ENCODE data around the gene VPS8. TPM values are rescaled to one million over a fixed set of nuclear protein-coding genes. Genes with fewer than 3 reads are reported as not detected.

Gene VPS8
- total RNA-seq, 1 donor from 2014 or later: 68.8 TPM

DNA sequence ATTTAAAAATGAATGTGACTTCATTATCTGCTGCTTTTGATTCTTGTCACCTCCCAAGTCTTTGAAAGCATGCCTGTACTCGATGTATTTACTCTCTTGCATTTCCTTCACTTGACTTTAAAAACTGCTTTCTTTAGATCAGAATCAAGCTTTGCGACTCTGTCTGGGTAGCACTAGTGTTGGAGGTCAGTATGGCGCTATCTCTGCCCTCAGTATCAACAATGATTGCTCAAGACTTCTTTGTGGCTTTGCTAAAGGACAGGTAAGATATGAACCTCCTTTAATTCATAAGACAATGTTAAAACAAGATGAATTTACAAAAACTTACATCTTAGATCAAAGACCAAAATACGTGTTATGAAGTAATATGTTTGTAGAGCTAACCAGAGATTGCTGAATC lies 37.0 kb downstream of the VPS8 start:
- intact Hi-C loops (cut with micrococcal nuclease): no loop called here

DNA sequence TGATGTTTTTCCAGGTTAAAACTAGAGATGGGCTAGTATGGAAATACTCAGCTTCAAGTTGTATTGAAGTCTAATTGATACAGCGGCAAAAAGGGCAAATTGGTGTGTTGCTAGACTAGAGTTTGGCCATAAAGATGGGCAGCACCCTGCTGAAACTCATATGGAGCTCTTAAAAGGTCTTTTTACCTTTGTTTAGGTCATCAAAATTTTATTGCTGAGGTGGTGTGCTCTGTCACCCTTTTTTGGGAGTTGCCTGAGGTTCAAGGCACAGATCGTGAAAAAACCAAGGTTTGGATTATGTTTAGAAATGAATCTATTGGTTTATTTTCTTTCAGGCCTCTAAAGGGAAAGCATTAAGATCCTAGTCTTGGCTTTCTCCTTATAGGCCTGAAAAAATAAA lies 38.2 kb downstream of the VPS8 start:
- intact Hi-C loops (cut with micrococcal nuclease): no loop called here
- TF ChIP-seq CTCF (IDR thresholded peaks at IDR 0.05): no peak
- ChIA-PET POLR2A (no interaction called here), CTCF (no interaction called here)
- H3K27me3 Mint-ChIP-seq: no peaks in the 10 kb centered on the region
- no peak for ATAC-seq (ENCODE audit: low read depth)
- H3K9me3 Mint-ChIP-seq: no peaks in the 10 kb centered on the region
- no peak for DNase-seq
- H3K4me1 Mint-ChIP-seq: no peaks in the 10 kb centered on the region
- peaks cover 59% of the 10 kb centered on the region for H3K36me3 Mint-ChIP-seq (ENCODE audit: low read depth)
- no peak overlapping the region for H3K27ac Mint-ChIP-seq
- no peak overlapping the region for H3K4me3 Mint-ChIP-seq

More for the DNA sequence above, 37.0 kb downstream of the VPS8 start:
- Mint-ChIP-seq H3K27me3 (no peaks in the 10 kb centered on the region), H3K27ac (no peak overlapping the region), H3K36me3 (ENCODE audit: low read depth) (peaks cover 48% of the 10 kb centered on the region), H3K4me3 (no peak overlapping the region), H3K9me3 (no peaks in the 10 kb centered on the region), H3K4me1 (no peaks in the 10 kb centered on the region)
- no peak for ATAC-seq (ENCODE audit: low read depth)
- CTCF ChIA-PET: no interaction called here
- no peak for DNase-seq
- TF ChIP-seq CTCF (IDR thresholded peaks at IDR 0.05): no peak
- POLR2A ChIA-PET: no interaction called here

- peaks cover 82% of the 10 kb centered on the region for H3K36me3 Mint-ChIP-seq (ENCODE audit: low read depth)
- ChIA-PET CTCF (no interaction called here), POLR2A (no interaction called here)
- ATAC-seq (ENCODE audit: low read depth) (no peak), DNase-seq (no peak)
- H3K4me1 Mint-ChIP-seq: no peaks in the 10 kb centered on the region
- no peaks in the 10 kb centered on the region for H3K9me3 Mint-ChIP-seq
- H3K27ac Mint-ChIP-seq: no peak overlapping the region
- no peak overlapping the region for H3K4me3 Mint-ChIP-seq
- intact Hi-C loops (cut with micrococcal nuclease): no loop called here
- no peak for TF ChIP-seq CTCF (IDR thresholded peaks at IDR 0.05)
- H3K27me3 Mint-ChIP-seq: no peaks in the 10 kb centered on the region
Measured at GRCh38 chr3:184857099-184857498, 45.1 kb downstream of the VPS8 start.

DNA sequence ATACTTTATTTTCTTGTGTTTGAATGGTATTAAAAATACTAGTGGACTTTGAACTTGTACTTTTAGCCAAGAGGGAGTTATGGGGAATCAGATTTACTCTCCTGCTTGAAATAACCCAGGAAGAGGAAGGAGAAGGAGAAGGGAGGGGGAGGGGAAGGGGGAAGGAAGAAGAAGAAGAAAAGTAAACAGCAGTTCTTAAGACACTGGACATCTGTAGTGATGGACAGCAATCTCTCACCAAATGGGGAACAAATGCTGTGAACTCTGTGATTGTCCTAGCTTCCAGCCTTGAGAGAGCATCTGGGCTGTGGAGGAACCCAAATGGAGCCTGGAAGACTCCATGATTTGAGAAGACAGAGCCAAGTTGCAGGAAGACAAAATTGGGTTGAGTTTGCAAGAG lies 52.0 kb downstream of the VPS8 start:
- Mint-ChIP-seq H3K4me1 (no peaks in the 10 kb centered on the region), H3K9me3 (no peaks in the 10 kb centered on the region), H3K36me3 (ENCODE audit: low read depth) (peaks cover 81% of the 10 kb centered on the region), H3K27ac (no peak overlapping the region), H3K4me3 (no peak overlapping the region), H3K27me3 (no peaks in the 10 kb centered on the region)
- CTCF ChIA-PET: no interaction called here
- intact Hi-C loops (cut with micrococcal nuclease): no loop called here
- no peak for TF ChIP-seq CTCF (IDR thresholded peaks at IDR 0.05)
- POLR2A ChIA-PET: no interaction called here
- ATAC-seq (ENCODE audit: low read depth): no peak
- DNase-seq: no peak

GRCh38 chr3:184868477-184868876 lies 56.5 kb downstream of the VPS8 start:
- ATAC-seq (ENCODE audit: low read depth): no peak
- H3K27me3 Mint-ChIP-seq: no peaks in the 10 kb centered on the region
- H3K4me3 Mint-ChIP-seq: no peak overlapping the region
- CTCF ChIA-PET: no interaction called here
- no peak for DNase-seq
- no peaks in the 10 kb centered on the region for H3K4me1 Mint-ChIP-seq
- TF ChIP-seq CTCF (IDR thresholded peaks at IDR 0.05): no peak
- peaks cover 81% of the 10 kb centered on the region for H3K36me3 Mint-ChIP-seq (ENCODE audit: low read depth)
- intact Hi-C loops (cut with micrococcal nuclease): no loop called here
- no peaks in the 10 kb centered on the region for H3K9me3 Mint-ChIP-seq
- POLR2A ChIA-PET: no interaction called here
- no peak overlapping the region for H3K27ac Mint-ChIP-seq

Data from activated B cell treated with CpG ODN at 0.5 μM for 24 hours (primary cell).